H9 (cell line): ENCODE measurements around the gene PRKCA. TPM values are rescaled to one million over a fixed set of nuclear protein-coding genes. Genes with fewer than 3 reads are reported as not detected.

ENCODE experiments used
- DNase-seq: peaks from one replicate; pipeline ENCODE4 v3.0.0-alpha.2; 2017
- H2AFZ ChIP-seq: one replicate; pipeline ENCODE4 v1.6.1; 2013; ENCODE audit warnings: mild to moderate bottlenecking, low read length, control low read depth, moderate library complexity
- H2AK5ac ChIP-seq: 2 replicates; pipeline ENCODE4 v1.6.1; 2013; ENCODE audit warnings: low read length, control low read depth, mixed read lengths; ENCODE audit not compliant: insufficient read length
- H2BK120ac ChIP-seq: one replicate; pipeline ENCODE4 v1.6.1; 2013; ENCODE audit warnings: low read depth, mild to moderate bottlenecking, low read length, control low read depth, inconsistent platforms; ENCODE audit not compliant: poor library complexity, severe bottlenecking
- H2BK12ac ChIP-seq: 2 replicates; pipeline ENCODE4 v1.6.1; 2013; ENCODE audit warnings: low read length, control low read depth, mixed read lengths, low read depth; ENCODE audit not compliant: insufficient read length
- H2BK15ac ChIP-seq: 2 replicates; pipeline ENCODE4 v1.6.1; 2013; ENCODE audit warnings: low read depth, low read length, control low read depth
- H2BK20ac ChIP-seq: one replicate; pipeline ENCODE4 v1.6.1; 2013; ENCODE audit warnings: low read depth, mild to moderate bottlenecking, low read length, control low read depth, inconsistent platforms; ENCODE audit not compliant: poor library complexity, severe bottlenecking
- H2BK5ac ChIP-seq: 2 replicates; pipeline ENCODE4 v1.6.1; 2013; ENCODE audit warnings: low read length, control low read depth, mixed read lengths; ENCODE audit not compliant: insufficient read length
- H3K14ac ChIP-seq: 2 replicates; pipeline ENCODE4 v1.6.1; 2013; ENCODE audit warnings: low read length, control low read depth; ENCODE audit not compliant: insufficient read depth
- H3K18ac ChIP-seq: 2 replicates; pipeline ENCODE4 v1.6.1; 2013; ENCODE audit warnings: low read depth, mild to moderate bottlenecking, mixed read lengths, low read length, control low read depth; ENCODE audit not compliant: insufficient read length
- H3K23ac ChIP-seq: 2 replicates; pipeline ENCODE4 v1.6.1; 2013; ENCODE audit warnings: low read length, control low read depth, mixed read lengths, low read depth; ENCODE audit not compliant: insufficient read length
- H3K23me2 ChIP-seq: 2 replicates; pipeline ENCODE4 v1.6.1; 2013; ENCODE audit warnings: low read depth, mild to moderate bottlenecking, mixed read lengths, low read length, control low read depth; ENCODE audit not compliant: insufficient read length, poor library complexity, severe bottlenecking
- H3K27ac ChIP-seq: 2 replicates; pipeline ENCODE4 v1.5.1; 2013; ENCODE audit warnings: low read length, control low read depth, mixed read lengths, low read depth; ENCODE audit not compliant: insufficient read length
- H3K27me3 ChIP-seq: 2 replicates; pipeline ENCODE4 v1.6.1; 2013; ENCODE audit warnings: low read length, control low read depth, inconsistent platforms; ENCODE audit not compliant: insufficient read depth
- H3K4ac ChIP-seq: 2 replicates; pipeline ENCODE4 v1.6.1; 2013; ENCODE audit warnings: low read depth, mild to moderate bottlenecking, control low read depth, inconsistent platforms, low read length, moderate library complexity
- H3K4me1 ChIP-seq: 2 replicates; pipeline ENCODE4 v1.6.1; 2013; ENCODE audit warnings: low read length, control low read depth, inconsistent platforms; ENCODE audit not compliant: insufficient read depth
- H3K4me2 ChIP-seq: 2 replicates; pipeline ENCODE4 v1.6.1; 2013; ENCODE audit warnings: low read length, control low read depth, mixed read lengths; ENCODE audit not compliant: insufficient read length, insufficient read depth
- H3K56ac ChIP-seq: 2 replicates; pipeline ENCODE4 v1.6.1; 2013; ENCODE audit warnings: low read depth, mild to moderate bottlenecking, mixed read lengths, low read length, control low read depth; ENCODE audit not compliant: insufficient read length
- H3K79me1 ChIP-seq: 2 replicates; pipeline ENCODE4 v1.6.1; 2013; ENCODE audit warnings: low read depth, mild to moderate bottlenecking, moderate library complexity, low read length, control low read depth, inconsistent platforms; ENCODE audit not compliant: insufficient read depth, poor library complexity, severe bottlenecking
- H3K79me2 ChIP-seq: 2 replicates; pipeline ENCODE4 v1.6.1; 2013; ENCODE audit warnings: low read length, control low read depth, inconsistent platforms; ENCODE audit not compliant: insufficient read depth
- H3K9ac ChIP-seq: 2 replicates; pipeline ENCODE4 v1.6.1; 2013; ENCODE audit warnings: low read length, control low read depth, mixed read lengths; ENCODE audit not compliant: insufficient read length; ENCODE audit errors: extremely low read depth
- H3K9me3 ChIP-seq: one replicate; pipeline ENCODE4 v1.6.1; 2013; ENCODE audit warnings: low read depth, low read length, inconsistent platforms; ENCODE audit not compliant: control insufficient read depth
- H3T11ph ChIP-seq: one replicate; pipeline ENCODE4 v1.6.1; 2013; ENCODE audit warnings: mild to moderate bottlenecking, low read length, control low read depth, inconsistent platforms
- H4K20me1 ChIP-seq: one replicate; pipeline ENCODE4 v1.6.1; 2013; ENCODE audit not compliant: control insufficient read depth, insufficient read length, insufficient read depth
- H4K5ac ChIP-seq: 2 replicates; pipeline ENCODE4 v1.6.1; 2013; ENCODE audit warnings: low read depth, mild to moderate bottlenecking, mixed read lengths, low read length, control low read depth; ENCODE audit not compliant: insufficient read length
- H4K8ac ChIP-seq: replicated peaks from 2 replicates; pipeline ENCODE4 v1.6.1; 2013; ENCODE audit warnings: low read length, control low read depth, mixed read lengths, low read depth; ENCODE audit not compliant: insufficient read length
- H4K91ac ChIP-seq: 2 replicates; pipeline ENCODE4 v1.6.1; 2013; ENCODE audit warnings: low read depth, mild to moderate bottlenecking, moderate library complexity, mixed read lengths, low read length, control low read depth; ENCODE audit not compliant: insufficient read length
- H3K27ac Mint-ChIP-seq, 3 experiments: 2 replicates in 2 of 3; 3 replicates in 1 of 3; pipeline ENCODE4 v1.8.0; 2020 to 2021; ENCODE audit warnings: mixed read lengths in 3 of 3, mild to moderate bottlenecking in 1 of 3, moderate library complexity in 1 of 3
- H3K27me3 Mint-ChIP-seq: 2 replicates; pipeline ENCODE4 v1.8.0; 2021; ENCODE audit warnings: low read depth, mild to moderate bottlenecking, moderate library complexity, mixed read lengths
- H3K36me3 Mint-ChIP-seq, 3 experiments: 2 replicates in 2 of 3; 3 replicates in 1 of 3; pipeline ENCODE4 v1.8.0; 2020 to 2021; ENCODE audit warnings: low read depth in 3 of 3, mixed read lengths in 3 of 3; ENCODE audit not compliant: insufficient read depth in 1 of 3
- H3K4me1 Mint-ChIP-seq, 2 experiments: 2 replicates each; pipeline ENCODE4 v1.8.0; 2020; ENCODE audit warnings: mixed read lengths in 2 of 2
- H3K4me3 Mint-ChIP-seq, 2 experiments: 2 replicates in 1 of 2; 3 replicates in 1 of 2; pipeline ENCODE4 v1.8.0; 2020 to 2021; ENCODE audit warnings: mild to moderate bottlenecking in 2 of 2, mixed read lengths in 2 of 2, moderate library complexity in 1 of 2
- H3K9me3 Mint-ChIP-seq, 2 experiments: 2 replicates in 1 of 2; 3 replicates in 1 of 2; pipeline ENCODE4 v1.8.0; 2020; ENCODE audit warnings: mild to moderate bottlenecking in 2 of 2, mixed read lengths in 2 of 2, moderate library complexity in 1 of 2
- CTCF ChIP-seq: fragments of 200-600 bp; sonication (generic); conservative IDR thresholded peaks from 3 replicates; pipeline ENCODE4 v1.8.0; 2021; ENCODE audit warnings: antibody characterized with exemption, mild to moderate bottlenecking
- WGBS: extraction: QIAGEN DNeasy Blood & Tissue Kit; methylation state at CpG from one replicate; pipeline ENCODE4 v1.1.7; 2013; ENCODE audit warnings: missing lambda C conversion rate, low lambda C conversion rate, mixed read lengths; ENCODE audit not compliant: insufficient read length; ENCODE audit errors: extremely low coverage; 5-methylcytosine and 5-hydroxymethylcytosine counted together
- total RNA-seq: library from RNA; stranded (reverse); gene quantifications from 2 replicates; pipeline ENCODE4 v1.2.1, GENCODE V29; 2021

Gene PRKCA
- total RNA-seq, 1 experiment from 2014 or later, result 10.5 TPM

- Histone ChIP-seq H3K23me2 (no peaks in the 10 kb centered on the region), H2BK20ac (no peak overlapping the region), H2BK12ac (no peak overlapping the region), H3K4me2 (no peak overlapping the region), H2BK5ac (no peak overlapping the region), H3K27me3 (peaks cover 5% of the 10 kb centered on the region; the same call in 1 of the 2 replicates), H3K18ac (no peak overlapping the region), H4K20me1 (peaks cover 2% of the 10 kb centered on the region), H2BK120ac (no peak overlapping the region), H3K27ac (no peak overlapping the region), H3K79me1 (no peaks in the 10 kb centered on the region), H3K56ac (no peak overlapping the region), H3K79me2 (no peaks in the 10 kb centered on the region), H2AK5ac (no peak overlapping the region), H3K4ac (no peak overlapping the region), H2BK15ac (no peak overlapping the region), H3K4me1 (no peaks in the 10 kb centered on the region; the same call in 1 of the 2 replicates), H3K9me3 (no peaks in the 10 kb centered on the region), H4K8ac (no peak overlapping the region), H3K23ac (no peak overlapping the region), H2AFZ (no peak overlapping the region), H4K5ac (no peak overlapping the region), H3K14ac (no peak overlapping the region), H3K9ac (no peak overlapping the region), H4K91ac (no peak overlapping the region), H3T11ph (no peak overlapping the region)
- H3K4me1 Mint-ChIP-seq, result peaks cover 11 to 12% of the 10 kb centered on the region in 2 experiments
- no peak overlapping the region for H3K4me3 Mint-ChIP-seq
- no CpG with 5 or more reads among the region's 4 CpGs for WGBS
- H3K27ac Mint-ChIP-seq, result no peak overlapping the region
- no peaks in the 10 kb centered on the region for H3K9me3 Mint-ChIP-seq
- peaks cover 25% of the 10 kb centered on the region for H3K27me3 Mint-ChIP-seq
- TF ChIP-seq CTCF, result no peak
- H3K36me3 Mint-ChIP-seq, result no peaks in the 10 kb centered on the region; a peak in 1 of 7 replicates
- DNase-seq, result no peak
Measured at GRCh38 chr17:66462010-66462409, 159.6 kb downstream of the PRKCA start.
